ENCODE results near the gene FKBP1B. TPM values are rescaled to one million over a fixed set of nuclear protein-coding genes. Genes with fewer than 3 reads are reported as not detected.
A peak's percentile ranks its signal among the peaks of the same experiment; 100 is the strongest.
"Not testable (repeated sequence)": the region's sequence is repeated elsewhere in the genome, so short reads cannot be mapped to it uniquely, and the experiment has no call there.

The FKBP1B gene
- 1 to 10 TPM in 1 of 2 donors, under 1 TPM in 1; 0.64 to 1.4 TPM for total RNA-seq

DNA sequence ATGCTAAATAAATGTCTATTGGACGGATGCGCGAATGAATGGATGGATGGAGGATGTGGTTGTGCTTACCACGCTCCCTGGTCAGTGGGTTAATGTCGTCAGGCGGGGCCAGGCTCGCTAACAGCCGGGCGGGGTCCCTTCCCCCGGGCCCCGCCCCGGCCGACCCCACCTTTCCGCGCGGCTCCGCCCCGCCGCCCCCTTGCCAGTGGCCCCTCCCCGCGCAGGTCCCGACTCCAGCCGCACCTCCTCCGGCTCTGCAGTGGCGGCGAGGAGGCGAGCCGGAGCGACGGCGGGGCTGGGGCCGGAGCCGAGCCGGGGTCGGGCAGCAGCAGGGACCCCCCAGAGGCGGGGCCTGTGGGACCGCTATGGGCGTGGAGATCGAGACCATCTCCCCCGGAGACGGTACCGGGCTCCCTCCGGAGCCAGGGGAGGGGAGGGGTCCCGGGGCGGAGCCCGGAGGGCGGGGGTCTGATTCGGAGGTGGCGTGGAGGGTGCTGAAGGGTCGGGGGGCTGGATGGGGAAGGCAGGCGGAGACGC is at the start of gene FKBP1B:
FKBP1B (plus strand) TSS at position 257 of the 537 bp plus-strand sequence; CDS start at position 366, 109 bp downstream.
- H3K36me3 Mint-ChIP-seq, result peaks cover 6 to 9% of the 10 kb centered on the region in 2 donors
- DNase-seq (ENCODE audit: low spot score in 2 of 2) (peak in 1 of 2 donors; percentile 65), ATAC-seq (peak; percentile 2 to 50)
- H3K9me3 Mint-ChIP-seq, result no peaks in the 10 kb centered on the region
- no peak within 1 kb of the TSS for H3K27ac Mint-ChIP-seq

DNA sequence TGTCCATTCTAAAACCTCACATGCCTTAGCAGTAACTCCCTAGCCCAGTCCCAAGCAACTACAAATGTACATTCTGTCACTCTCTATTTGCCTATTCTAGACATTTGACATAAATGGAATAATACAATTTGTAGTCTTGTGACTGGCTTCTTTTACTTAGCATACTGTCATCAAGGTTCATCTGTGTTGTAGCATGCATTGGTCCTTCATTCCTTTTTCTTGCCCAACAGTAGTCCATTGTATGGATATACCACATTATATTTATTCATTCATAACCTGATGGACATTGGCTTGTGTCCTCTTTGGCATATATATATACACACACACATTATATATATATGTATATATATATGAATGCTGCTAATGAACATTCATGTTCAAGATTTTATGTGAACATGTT is 41.8 kb upstream of the FKBP1B start:
- Mint-ChIP-seq H3K36me3 (no peaks in the 10 kb centered on the region), H3K27ac (no peak overlapping the region), H3K9me3 (no peaks in the 10 kb centered on the region)
- no peak for DNase-seq (ENCODE audit: low spot score in 2 of 2)
- ATAC-seq, result no peak

DNA sequence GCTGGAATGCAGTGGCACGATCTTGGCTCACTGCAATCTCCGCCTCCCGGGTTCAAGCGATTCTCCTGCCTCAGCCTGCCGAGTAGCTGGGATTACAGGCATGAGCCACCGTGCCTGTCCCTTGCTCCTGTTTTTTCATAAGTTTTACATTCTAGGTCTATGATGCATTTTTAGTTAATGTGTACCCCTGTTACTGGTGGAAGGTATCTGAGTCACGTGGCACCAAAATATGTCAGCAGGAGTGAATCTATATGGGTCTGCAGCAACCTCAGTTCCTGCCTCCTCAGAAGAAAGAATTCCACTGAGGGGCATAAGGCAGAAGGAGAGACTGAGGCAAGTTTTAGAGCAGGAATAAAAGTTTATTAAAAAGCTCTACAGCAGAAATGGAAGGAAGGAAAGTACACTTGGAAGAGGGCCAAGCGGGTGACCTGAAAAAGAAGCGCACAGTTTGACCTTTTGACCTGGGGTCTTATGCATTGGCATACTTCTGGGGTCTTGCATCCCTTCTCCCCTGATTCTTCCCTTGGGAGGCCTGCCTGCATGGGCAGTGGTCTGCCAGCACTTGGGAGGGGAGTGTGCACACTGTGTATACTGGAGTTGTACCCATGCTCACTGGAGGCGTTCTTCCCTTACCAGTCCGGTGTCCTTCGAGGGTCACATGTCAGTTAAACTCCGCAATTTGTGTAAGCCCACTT is 40.7 kb upstream of the FKBP1B start:
- DNase-seq (ENCODE audit: low spot score in 2 of 2) (no peak), ATAC-seq (no peak)
- no peaks in the 10 kb centered on the region for H3K9me3 Mint-ChIP-seq
- no peaks in the 10 kb centered on the region for H3K36me3 Mint-ChIP-seq
- H3K27ac Mint-ChIP-seq, result no peak overlapping the region

DNA sequence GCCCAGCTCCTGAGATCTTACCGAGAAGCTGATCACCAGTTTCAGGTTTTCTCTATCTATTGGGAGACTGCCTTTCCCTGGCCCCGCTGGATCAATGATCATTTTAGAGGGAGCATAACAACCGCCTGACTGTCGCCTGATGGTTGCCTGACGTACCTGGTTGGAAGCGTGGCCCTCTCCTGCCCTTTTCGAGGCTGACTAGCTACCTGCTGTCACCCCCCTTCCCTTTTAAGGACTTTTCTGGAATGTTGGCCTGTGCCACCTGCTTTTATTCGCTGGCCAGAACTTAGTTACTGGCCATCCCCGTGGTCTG is 40.2 kb upstream of the FKBP1B start:
- ATAC-seq (no peak), DNase-seq (ENCODE audit: low spot score in 2 of 2) (no peak)
- Mint-ChIP-seq H3K36me3 (no peaks in the 10 kb centered on the region), H3K27ac (no peak overlapping the region), H3K9me3 (no peaks in the 10 kb centered on the region)

DNA sequence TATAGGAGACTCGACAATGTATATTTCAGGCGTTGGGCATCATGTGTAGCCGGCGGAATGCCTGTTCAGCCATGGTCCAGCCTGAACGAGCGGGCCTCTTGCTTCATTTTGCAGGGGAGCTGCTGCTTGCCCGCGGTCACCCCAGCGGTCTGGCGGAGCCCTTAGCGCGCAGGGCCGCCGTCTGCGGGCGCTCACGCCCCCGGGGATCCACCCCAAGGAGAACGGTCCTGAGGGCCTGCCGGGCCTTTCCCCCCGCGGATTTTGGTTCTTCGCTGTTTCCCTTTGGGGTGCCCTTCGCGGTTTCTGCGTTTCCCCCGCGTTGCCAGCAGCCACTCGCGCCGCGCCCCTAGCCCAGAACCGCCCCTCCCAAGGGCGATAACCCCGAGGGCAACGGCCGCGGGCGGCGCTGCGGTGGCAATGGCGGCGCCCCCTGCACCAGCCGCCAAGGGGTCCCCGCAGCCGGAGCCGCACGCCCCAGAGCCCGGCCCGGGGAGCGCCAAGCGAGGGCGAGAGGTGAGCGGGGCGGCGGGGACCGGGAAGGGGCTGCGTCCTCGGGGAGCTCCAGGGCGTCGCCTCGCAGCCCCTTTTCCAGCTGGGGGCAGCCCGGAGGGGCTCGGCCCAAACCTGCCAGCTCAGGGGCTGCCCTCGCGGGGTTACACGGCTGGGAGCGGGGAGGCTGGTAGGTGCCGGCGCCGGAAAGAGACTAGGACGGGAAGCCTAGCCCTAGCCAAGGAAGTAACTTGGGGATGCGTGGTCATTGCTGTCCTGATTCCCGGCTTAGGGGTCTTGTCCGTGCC is 39.7 kb upstream of the FKBP1B start, which contains the start of gene MFSD2B:
MFSD2B (plus strand) TSS at position 406 of the 797 bp plus-strand sequence; CDS start at position 418, 12 bp downstream.
- Mint-ChIP-seq H3K27ac (no peak within 1 kb of the TSS), H3K9me3 (no peaks in the 10 kb centered on the region), H3K36me3 (no peaks in the 10 kb centered on the region)
- ATAC-seq (peak in 1 of 2 donors; percentile 63), DNase-seq (ENCODE audit: low spot score in 2 of 2) (no peak)

DNA sequence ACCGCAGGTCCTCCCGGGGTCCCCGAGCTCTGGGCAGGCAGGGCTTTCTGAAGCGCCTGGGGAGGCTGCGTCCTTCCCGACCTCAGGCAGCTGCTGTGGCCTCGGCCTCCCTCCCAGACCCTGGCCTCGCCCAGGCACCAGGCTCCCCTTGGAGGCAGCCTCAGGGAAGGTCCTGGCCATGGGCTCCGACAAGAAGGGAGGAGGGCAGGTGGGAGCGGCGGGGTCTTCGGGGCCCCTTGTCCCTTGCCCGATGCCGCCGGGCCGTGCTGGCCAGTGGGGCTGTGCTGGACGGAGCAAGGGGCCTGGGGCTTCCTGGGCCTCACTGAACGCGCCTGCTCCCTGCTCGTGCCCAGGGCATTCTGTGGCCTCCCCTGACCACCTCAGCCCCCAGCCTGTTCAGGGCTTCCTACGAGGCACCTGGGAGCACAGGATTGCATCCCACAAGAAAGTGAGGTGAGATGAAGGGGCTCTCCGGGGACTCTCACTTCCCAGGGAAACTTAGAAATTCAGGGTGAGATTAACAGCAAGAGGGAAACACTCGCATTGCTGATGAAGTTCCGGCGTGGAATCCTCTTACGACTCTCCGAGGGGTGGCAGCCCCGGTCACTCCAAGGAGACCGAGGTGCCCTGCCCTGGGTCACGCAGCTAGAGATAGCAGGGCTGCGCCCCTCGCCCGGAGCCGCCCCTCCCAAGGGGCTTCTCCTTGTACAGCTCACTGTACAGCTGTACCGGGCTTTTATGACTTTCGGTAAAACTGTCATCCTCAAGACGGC is 38.9 kb upstream of the FKBP1B start:
- no peaks in the 10 kb centered on the region for H3K9me3 Mint-ChIP-seq
- ATAC-seq (peak in 1 of 2 donors; percentile 30), DNase-seq (ENCODE audit: low spot score in 2 of 2) (no peak)
- H3K36me3 Mint-ChIP-seq, result no peaks in the 10 kb centered on the region
- H3K27ac Mint-ChIP-seq, result no peak overlapping the region

DNA sequence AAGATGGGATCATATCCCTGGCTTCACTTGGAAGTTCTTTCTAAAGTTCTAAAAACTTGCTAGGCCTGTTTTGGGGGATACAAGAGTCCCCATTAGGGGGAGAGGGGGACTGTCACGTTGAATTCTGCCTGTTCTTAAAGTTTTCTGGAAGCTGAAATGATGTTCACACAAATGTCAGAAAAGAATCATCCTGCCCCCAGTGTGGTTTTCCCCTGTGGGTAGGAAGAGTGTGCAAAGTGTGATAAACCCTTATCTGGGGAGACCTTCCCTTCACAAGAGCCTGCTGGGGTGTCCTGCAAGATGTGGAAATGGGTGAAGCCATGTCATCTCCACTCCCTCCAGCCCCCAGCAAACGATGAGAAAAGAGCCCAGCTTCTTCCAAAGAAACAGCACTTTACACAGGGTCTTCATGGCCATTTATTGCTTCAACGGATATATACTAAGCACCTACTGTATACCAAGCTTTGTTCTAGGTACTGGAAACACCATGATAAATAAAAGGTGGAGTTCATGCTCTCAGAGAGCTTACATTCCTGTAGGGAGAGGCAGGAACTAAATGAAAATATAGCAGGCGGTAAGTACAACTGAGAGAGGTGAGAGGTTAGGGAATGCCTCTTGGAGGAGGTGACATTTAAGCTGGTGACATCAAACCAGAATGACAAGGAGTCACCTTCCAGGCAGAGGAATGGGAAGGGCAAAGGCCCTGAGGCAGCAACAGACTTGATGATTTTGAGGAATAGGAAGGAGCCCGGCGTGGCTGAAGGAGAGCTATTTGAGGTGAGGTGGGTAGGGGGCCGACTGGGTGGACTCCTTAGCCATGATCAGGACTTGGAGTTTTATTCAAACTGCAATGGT is 38.1 kb upstream of the FKBP1B start:
- Mint-ChIP-seq H3K9me3 (no peaks in the 10 kb centered on the region), H3K27ac (no peak overlapping the region), H3K36me3 (no peaks in the 10 kb centered on the region)
- ATAC-seq, result no peak
- DNase-seq (ENCODE audit: low spot score in 2 of 2), result no peak

DNA sequence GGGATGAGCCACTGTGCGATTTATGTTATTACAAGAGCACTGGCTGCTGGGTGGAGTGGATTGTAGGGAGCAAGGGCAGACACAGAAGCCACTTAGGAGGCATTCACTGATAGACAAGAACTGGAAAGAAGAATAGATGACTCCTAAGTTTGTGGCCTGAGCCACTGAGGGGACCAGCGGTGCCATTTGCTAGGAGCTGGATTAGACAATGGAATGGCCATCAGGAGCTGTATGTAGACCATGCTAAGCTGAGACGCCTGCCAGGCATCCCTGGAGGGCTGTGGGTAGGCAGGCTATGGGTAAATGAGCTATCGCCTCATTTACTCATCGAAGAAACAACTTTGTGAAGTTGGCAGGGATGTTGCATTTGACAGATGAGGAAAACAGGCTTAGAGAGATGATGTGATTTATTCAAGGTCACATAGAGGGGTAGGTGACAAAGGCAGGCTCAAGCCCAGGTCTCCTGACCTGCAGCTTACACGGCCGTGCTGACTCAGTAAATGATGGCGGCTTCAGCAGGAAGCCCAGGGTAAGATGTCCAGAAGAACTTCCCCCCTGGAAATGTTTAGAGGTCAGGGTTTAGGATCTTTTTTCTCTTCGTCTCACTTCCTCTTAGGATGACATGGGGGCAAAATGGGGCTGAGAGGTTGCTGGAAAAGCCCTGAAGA is 36.9 kb upstream of the FKBP1B start:
- Mint-ChIP-seq H3K9me3 (no peaks in the 10 kb centered on the region), H3K27ac (no peak overlapping the region), H3K36me3 (no peaks in the 10 kb centered on the region)
- DNase-seq (ENCODE audit: low spot score in 2 of 2) (no peak), ATAC-seq (no peak)

DNA sequence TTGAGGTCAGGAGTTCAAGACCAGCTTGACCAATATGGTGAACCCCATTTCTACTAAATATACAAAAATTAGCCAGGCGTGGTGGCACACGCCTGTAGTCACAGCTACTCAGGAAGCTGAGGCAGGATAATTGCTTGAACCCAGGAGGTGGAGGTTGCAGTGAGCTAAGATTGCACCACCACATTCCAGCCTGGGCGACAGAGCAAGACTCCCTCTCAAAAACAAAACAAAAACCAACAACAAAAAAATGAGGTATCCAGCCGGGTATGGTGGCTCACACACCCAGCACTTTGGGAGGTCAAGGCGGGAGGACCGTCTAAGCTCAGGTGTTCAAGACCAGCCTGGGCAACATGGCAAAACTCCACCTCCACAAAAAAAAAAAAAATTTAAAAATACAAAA is 34.6 kb upstream of the FKBP1B start:
- DNase-seq (ENCODE audit: low spot score in 2 of 2); H3K27ac Mint-ChIP-seq; ATAC-seq; H3K36me3 Mint-ChIP-seq; H3K9me3 Mint-ChIP-seq: not testable (repeated sequence)

DNA sequence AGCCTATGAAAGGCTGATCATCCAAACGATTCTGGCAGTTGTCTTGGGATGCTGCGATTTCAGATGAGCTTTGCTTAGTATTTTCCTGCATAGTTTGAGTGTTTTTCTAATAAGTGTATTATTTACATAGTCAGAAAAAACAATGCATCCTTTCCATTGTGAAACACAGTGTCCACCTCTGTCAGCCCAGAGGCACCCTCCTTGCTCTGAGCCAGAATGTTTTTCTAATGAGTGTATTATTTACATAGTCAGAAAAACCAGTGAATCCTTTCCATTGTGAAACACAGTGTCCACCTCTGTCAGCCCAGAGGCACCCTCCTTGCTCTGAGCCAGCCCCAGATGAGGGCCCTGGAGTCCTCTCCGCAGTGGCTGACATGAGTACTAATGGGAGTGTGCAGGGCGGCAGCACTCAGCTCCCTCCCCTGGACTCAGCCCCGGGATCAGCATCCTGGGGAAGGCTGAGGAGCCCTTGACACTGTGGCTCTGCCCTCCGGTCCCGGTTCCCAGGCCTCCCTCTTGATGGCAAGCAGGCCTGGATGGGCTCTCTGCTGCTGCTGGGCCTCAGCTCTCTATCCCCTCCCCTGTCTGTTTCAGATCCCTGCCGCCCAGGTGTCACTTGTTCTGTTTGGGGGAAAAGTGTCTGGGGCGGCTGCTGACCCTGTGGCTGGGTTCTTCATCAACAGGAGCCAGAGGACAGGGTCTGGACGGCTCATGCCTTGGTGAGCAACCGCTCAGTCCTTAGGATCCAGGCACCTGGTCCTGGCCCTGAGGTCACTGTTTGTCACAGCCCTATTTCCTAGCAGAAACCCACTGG is 33.8 kb upstream of the FKBP1B start:
- Mint-ChIP-seq H3K27ac (no peak overlapping the region), H3K36me3 (no peaks in the 10 kb centered on the region), H3K9me3 (no peaks in the 10 kb centered on the region)
- ATAC-seq, result peak in 1 of 2 donors; percentile 19
- DNase-seq (ENCODE audit: low spot score in 2 of 2), result no peak

DNA sequence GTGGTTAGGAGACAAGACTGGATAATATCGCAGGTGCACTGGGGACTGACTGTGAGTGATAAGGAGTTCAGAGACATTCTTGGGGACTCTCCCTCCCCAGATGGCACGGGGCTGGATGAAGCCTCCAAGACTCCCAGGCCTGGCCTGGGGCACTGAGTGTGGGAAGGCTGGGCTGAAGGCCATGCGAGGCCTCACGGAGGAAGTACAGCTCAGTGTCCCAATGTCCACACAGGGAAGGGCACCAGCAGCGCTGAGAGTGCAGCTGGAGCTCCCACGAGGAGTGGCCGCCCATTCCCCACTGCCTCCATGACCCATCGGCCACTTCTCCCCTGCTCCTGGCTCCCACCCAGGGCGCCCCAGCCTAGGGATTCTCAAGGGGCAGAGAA is 33.2 kb upstream of the FKBP1B start:
- H3K36me3 Mint-ChIP-seq, result no peaks in the 10 kb centered on the region
- ATAC-seq, result peak in 1 of 2 donors; percentile 13

DNA sequence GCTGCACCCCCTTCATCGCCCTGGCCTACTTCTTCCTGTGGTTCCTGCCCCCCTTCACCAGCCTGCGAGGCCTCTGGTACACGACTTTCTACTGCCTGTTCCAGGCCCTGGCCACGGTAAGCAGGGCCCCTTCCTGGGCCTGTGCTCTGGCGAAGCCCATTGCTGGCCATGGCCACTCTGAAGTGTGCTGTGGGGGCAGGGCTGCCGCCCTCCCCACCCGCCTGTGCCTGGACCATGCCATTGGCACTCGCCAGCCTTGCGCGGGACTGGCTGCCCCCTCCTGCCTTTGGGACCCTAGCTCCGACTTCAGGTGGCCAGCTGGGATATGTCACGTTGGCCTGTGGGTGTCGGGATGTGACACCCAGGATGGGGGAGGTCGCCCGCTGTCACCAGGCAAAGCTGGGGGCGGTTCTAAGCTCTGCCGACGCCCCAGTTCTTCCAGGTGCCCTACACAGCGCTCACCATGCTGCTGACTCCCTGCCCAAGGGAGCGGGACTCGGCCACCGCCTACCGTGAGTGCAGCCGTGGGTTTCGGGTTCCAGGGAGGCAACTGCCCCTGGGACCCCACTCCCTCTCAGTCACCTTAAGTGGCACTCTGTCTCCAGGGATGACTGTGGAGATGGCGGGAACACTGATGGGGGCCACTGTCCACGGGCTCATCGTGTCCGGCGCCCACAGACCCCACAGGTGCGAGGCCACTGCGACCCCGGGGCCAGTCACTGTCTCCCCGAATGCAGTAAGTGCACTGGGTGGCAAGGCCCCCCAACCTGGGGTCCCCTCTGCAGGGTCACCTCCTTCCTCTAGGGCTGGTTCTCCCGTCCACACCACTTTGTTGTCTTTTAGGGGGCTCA is 32.5 kb upstream of the FKBP1B start:
- Mint-ChIP-seq H3K36me3 (no peaks in the 10 kb centered on the region), H3K27ac (no peak overlapping the region), H3K9me3 (no peaks in the 10 kb centered on the region)
- ATAC-seq (no peak), DNase-seq (ENCODE audit: low spot score in 2 of 2) (no peak)

More for the DNA sequence above, 33.2 kb upstream of the FKBP1B start:
- DNase-seq (ENCODE audit: low spot score in 2 of 2), result no peak
- H3K9me3 Mint-ChIP-seq, result no peaks in the 10 kb centered on the region
- no peak overlapping the region for H3K27ac Mint-ChIP-seq

DNA sequence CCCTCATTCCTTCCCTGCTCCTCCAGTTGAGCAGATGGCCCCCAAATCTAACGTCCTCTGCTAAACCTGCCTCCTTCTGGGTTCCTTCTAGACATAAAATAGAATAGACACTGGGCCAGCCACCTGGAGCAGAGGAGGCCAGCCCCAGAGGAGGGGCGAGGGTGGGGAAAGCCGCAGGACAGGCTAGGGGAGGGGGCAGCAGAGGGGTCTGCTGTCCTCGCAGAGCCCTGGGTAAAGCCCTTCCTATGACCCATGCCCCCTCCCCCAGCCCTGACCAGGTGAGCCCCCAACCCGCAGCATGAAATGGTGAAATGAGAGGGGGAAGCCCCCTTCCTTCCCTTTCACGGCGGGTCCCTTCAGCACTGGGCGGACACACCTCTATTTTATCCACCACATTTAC is 31.8 kb upstream of the FKBP1B start:
- Mint-ChIP-seq H3K9me3 (no peaks in the 10 kb centered on the region), H3K36me3 (no peaks in the 10 kb centered on the region), H3K27ac (peak overlapping the region in 1 of 2 donors; percentile 37)
- ATAC-seq, result no peak
- no peak for DNase-seq (ENCODE audit: low spot score in 2 of 2)

DNA sequence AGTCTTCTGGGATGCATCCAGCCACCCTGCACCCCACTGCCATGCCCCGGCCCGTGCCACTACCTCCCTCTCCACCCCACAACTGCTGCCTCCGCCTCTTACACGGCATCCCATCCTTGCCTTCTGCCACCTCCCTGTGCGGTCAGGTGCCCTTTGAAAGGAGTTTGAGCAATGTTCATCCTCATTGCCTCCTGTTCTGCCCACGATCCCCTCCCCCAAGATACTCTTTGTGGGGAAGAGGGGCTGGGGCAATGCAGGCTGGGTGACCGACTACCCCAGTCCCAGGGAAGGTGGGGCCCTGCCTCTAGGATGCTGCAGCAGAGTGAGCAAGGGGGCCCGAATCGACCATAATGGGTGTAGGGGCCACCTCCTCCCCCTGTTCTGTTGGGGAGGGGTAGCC is 31.3 kb upstream of the FKBP1B start:
- no peak for ATAC-seq
- Mint-ChIP-seq H3K27ac (peak overlapping the region in 1 of 2 donors; percentile 37), H3K9me3 (no peaks in the 10 kb centered on the region), H3K36me3 (no peaks in the 10 kb centered on the region)
- no peak for DNase-seq (ENCODE audit: low spot score in 2 of 2)

All from activated naive CD4-positive, alpha-beta T cell treated with anti-CD3 and anti-CD28 coated beads, Interleukin-2, amount 50 U/mL, for 72 hours (primary cell).